T follicular helper cell (primary cell): ENCODE measurements around the gene UROC1.
"Not testable (repeated sequence)": the region's sequence is repeated elsewhere in the genome, so short reads cannot be mapped to it uniquely, and the experiment has no call there.

Experiments used
- DNase-seq: peaks from one replicate; pipeline ENCODE4 v3.0.0-alpha.2; 2020; ENCODE audit warnings: low read depth

The UROC1 gene

DNA sequence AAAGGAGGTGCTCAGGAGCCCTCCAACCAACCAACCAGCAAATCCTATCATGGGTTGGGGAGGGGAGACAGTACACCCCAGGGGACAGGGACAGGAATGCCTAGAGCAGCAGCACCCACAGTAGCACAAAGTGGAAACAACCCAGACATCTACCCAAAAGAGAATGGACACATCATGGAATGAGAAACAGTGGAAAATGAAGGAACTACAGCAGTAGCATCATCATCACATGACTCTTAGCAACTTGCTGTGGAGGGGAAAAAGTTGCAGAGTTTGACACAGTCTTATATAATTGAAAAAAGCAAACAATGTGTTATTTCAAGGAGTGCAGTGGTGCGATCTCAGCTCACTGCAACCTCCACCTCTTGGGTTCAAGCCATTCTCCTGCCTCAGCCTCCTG is 30.1 kb upstream of the UROC1 start:
- no peak for DNase-seq

DNA sequence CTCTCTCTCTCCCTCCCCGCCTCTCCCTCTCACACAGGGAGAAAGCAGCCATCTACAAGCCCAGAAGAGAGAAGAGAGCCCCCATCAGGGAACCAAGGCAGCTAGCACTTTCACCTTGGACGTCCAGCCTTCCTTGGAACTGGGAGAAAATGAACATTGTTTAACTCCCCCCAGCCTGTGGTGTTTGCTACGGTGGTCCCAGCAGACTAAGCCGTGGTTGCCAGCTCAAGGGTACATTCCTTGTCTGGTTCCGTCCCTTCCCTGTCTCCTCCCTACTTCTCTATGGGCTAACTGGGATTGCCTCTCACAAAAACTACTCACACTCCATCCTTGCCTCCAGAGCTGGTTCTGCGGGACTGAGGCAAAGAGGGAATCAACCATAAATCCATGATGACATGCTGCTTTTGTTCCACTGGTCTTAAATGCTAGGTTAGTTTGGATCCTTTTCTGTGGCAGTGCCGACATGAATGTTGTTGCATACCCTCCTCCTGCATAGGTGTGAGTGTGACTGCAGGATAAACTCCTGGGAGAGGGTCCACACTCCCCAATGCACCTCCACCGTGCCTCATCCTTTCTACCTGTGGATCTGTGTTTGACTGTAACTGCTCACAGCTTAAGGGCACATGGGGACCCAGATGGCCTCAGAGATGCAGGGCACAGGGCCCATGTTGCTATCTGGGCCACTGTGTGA is 29.1 kb upstream of the UROC1 start:
- DNase-seq, result no peak

DNA sequence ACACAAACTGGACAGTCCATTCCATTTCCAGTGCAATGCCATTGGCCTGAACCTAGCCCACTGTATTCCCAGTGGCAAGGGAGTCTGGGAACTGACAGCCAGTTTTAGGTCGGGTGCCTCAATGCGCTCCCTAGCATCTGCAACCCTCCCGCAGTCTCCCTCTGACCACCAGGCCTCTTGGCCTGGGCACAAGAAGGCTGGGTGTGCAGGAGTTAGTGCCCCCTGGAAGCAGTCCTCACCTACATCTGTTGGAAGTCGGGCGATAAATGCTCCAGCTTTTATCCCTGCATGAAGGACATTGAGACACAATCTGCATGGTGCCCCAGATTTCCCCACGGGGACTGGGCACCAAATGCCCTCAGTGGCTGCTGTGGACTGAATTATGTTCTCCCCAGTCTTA is 28.4 kb upstream of the UROC1 start:
- DNase-seq, result no peak

GRCh38 chr3:126545544-126545943 is 28.0 kb upstream of the UROC1 start:
- DNase-seq, result no peak

- no peak for DNase-seq
Measured at GRCh38 chr3:126544596-126545281, 27.2 kb upstream of the UROC1 start.

GRCh38 chr3:126543457-126544061 is 26.0 kb upstream of the UROC1 start:
- DNase-seq, result no peak

- no peak for DNase-seq
Measured at GRCh38 chr3:126542340-126543241, 25.0 kb upstream of the UROC1 start.

- DNase-seq, result no peak
Measured at GRCh38 chr3:126541628-126542339, 24.2 kb upstream of the UROC1 start.

DNA sequence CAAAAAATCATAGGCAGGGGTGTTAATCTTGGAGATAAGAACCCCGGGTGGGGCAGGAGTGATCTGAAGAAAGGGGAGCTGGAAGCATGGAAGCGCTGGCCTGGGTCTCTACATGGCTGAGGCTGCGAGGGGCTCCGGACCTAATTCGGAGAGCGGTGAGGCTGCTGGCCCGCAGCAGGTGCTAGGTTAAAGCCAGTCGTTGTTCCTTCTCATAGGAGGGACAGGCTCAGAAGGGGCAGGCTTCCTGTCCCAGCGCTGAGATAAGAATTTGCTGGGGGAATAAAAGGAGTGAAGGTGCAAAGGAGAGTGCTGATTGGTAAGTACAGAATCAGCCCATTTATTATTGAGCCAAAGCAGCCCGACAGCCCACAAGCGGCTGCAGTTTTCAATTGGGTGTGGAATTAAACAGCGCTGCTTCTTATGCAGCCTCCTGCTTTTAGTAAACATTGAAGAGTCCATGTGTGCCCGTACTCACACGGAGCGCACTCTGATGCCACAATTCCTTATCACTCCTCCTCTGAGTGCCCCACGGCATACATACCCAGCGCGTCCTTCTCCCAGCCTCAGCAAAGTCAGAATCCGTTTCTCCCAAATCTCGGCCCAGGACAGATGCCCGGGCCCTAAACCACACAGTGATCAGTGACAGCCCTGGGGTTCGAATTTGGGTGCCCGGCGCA is 23.5 kb upstream of the UROC1 start:
- DNase-seq, result no peak

DNA sequence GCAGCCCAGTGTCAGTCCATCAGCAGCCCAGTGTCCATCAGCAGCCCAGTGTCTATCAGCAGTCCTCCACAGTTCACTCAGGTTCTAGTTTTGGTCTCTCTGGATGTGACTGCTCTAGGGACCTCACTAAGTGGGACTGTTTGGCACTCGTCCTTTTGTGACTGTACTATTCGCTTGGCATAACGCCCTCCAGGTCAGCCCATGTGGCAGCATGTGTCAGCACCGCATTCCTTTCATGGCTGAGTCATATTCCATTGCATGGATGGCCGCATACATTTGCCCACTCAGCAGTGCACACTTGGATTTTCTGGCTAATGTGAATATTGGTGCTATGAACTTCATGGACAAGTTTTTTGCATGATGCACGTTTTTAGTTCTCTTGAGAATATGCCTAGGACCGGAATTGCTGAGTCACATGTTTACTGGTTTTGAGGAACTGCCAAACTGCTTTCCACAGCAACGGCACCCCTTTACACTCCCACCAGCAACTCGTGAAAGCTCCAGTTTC is 22.8 kb upstream of the UROC1 start:
- DNase-seq, result no peak

DNA sequence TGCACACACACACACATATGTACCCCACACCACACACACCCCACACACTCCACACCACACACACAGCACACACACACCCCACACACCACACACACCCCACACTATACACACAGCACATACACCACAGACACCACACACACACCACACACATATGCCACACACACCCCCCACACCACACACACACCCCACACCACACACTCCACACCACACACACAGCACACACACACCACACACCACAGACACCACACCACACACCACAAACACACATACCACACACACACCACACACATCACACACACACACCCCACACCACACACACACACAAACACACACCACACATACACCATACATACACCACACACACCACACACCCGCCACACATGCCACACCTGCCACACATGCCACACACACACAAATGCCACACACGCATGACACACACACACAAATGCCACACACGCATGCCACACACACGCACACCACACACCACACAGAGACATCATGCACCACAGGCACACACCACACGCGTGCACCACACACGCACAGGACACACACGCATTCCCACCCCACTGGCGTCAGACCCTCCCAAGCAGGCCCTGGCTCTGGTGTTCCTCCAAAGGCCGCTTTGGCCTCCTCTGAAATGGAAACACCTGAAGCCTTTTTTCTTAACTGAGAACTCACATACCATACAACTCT is 22.1 kb upstream of the UROC1 start:
- DNase-seq, result no peak

- no peak for DNase-seq
Measured at GRCh38 chr3:126538966-126539365, 21.4 kb upstream of the UROC1 start.

DNA sequence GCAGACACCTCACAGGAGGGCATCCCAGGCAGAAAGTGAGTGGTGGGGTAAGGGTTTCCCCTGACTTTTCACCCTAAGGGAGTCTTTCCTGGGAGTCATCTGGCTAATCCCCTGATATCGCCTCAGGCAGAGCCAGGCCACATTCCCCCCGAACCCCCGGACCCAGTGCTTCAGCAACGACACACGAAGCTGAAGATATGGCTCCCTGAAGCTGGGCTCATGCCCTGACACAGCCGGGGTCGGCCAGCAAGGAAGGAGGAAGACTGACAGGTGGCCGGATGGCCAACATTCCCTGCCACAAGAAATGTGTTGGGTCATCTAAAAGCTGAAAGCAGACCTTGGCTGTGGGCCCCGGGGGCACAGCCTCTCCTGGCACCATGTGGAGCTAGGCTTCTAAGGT is 20.7 kb upstream of the UROC1 start:
- no peak for DNase-seq

DNA sequence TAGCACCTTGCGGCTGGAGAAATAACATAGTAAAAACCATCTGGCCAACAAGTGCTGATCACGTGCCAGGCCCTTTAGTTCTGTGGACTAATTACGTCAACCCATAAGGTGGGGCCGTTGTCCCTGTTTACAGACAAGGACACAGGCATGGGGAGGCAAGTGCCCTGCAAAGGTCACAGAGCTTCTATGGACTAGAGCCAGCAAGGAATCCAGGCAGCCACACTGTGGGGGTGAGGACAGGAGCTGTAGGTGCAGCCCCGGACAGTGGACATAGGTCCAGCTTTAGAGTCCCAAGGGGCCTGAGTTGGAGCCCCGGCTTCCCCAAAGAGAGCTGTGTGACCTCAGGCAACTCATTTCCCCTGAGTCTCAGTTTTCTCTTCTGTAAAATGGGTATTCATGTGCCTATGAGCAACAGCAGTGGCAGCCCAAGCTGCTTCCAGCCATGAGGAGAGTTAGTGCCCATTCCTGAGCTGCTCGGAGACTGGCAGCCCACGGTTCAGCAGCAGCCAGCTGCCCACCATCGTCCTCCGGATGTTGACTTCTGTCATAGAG is 20.2 kb upstream of the UROC1 start:
- no peak for DNase-seq

DNA sequence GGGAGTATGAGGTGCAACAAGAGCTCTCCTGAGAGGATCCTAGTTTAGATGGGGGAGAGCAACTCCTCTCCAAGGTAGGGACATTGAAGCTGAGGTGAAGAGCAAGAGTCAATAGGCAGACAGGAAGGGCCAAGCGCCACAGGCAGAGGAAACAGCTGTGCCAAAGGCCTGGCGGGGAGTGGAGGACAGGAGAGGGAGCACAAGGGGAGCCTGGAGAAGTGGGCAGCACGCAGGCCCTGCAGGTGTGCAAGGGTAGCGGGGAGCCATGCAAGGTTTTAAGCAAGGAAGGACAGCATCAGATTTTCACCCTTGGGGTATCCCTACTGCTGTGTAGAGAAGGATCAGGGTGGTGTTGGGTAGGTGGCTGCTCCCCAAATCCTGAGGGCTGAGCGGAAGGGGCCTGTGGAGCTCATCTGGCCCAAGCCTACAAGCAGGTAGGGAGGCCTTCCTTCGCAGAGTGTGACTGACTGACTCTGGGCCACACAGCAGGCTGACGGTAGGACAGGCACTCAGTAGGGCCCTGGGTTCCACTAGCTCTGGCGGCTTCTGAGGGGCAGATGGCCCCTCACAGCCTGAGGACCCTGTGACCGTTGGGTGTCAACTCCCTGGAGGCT is 19.6 kb upstream of the UROC1 start:
- no peak for DNase-seq

GRCh38 chr3:126536126-126536525 is 18.6 kb upstream of the UROC1 start:
- no peak for DNase-seq

- no peak for DNase-seq
Measured at GRCh38 chr3:126535636-126536035, 18.1 kb upstream of the UROC1 start.

DNA sequence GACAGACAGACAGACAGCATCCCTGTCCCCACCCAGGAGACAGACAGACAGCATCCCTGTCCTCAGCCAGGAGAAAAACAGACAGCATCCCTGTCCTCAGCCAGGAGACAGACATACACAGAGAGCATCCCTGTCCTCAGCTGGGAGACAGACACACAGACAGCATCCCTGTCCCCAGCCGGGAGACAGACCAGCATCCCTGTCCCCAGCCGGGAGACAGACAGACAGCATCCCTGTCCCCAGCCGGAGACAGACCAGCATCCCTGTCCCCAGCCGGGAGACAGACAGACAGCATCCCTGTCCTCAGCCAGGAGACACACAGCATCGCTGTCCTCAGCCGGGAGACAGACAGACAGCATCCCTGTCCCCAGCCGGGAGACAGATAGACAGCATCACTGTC is 17.1 kb upstream of the UROC1 start:
- not testable (repeated sequence) for DNase-seq

GRCh38 chr3:126533506-126533905 is 15.9 kb upstream of the UROC1 start:
- DNase-seq, result no peak

- DNase-seq, result no peak
Measured at GRCh38 chr3:126531051-126531330, 13.4 kb upstream of the UROC1 start.
